Measurements from ENCODE around the gene KITLG.

KITLG gene

GRCh38 chr12:88595697-88596096, 15.4 kb upstream of the KITLG start:
- no peak for DNase-seq (ENCODE audit: extremely low spot score)
- ChIA-PET CTCF (interaction anchor here (1.2 kb wide), 1 partner anchor 17 kb away, joined by 3 read pairs; no protein-coding TSS in a partner anchor), POLR2A (no interaction called here)
- TF ChIP-seq ZNF384 (IDR thresholded peaks at IDR 0.05), result no peak
- no peak for TF ChIP-seq TARDBP (IDR thresholded peaks at IDR 0.05)
- TF ChIP-seq L3MBTL2 (conservative IDR thresholded peaks at IDR 0.05), result no peak

- no peak for TF ChIP-seq ZNF384 (IDR thresholded peaks at IDR 0.05)
- TF ChIP-seq NFRKB (IDR thresholded peaks at IDR 0.05), result no peak
- TF ChIP-seq ARNT (IDR thresholded peaks at IDR 0.05), result no peak
- TF ChIP-seq FOXA1 (IDR thresholded peaks at IDR 0.05), result no peak
- no peak for TF ChIP-seq SP1 (IDR thresholded peaks at IDR 0.05)
- no peak for TF ChIP-seq FOXM1 (IDR thresholded peaks at IDR 0.05; ENCODE audit: borderline replicate concordance)
- TF ChIP-seq SUZ12 (IDR thresholded peaks at IDR 0.05), result no peak
- TF ChIP-seq TARDBP (IDR thresholded peaks at IDR 0.05), result no peak
- no peak for TF ChIP-seq LEF1 (IDR thresholded peaks at IDR 0.05; ENCODE audit: borderline replicate concordance)
- no peak for TF ChIP-seq HDGF (IDR thresholded peaks at IDR 0.05; ENCODE audit: borderline replicate concordance)
- TF ChIP-seq PKNOX1 (IDR thresholded peaks at IDR 0.05), result no peak
- CTCF ChIA-PET, result no interaction called here
- POLR2A ChIA-PET, result no interaction called here
- no peak for DNase-seq (ENCODE audit: extremely low spot score)
Observed at GRCh38 chr12:88594780-88595179, 14.5 kb upstream of the KITLG start.

GRCh38 chr12:88591343-88591742, 11.1 kb upstream of the KITLG start:
- DNase-seq (ENCODE audit: extremely low spot score), result no peak
- CTCF ChIA-PET, result no interaction called here
- POLR2A ChIA-PET, result no interaction called here
- TF ChIP-seq ARNT (IDR thresholded peaks at IDR 0.05), result no peak

- no peak for DNase-seq (ENCODE audit: extremely low spot score)
- ChIA-PET CTCF (no interaction called here), POLR2A (interaction anchor here (1.5 kb wide), 1 partner anchor 11 kb away, joined by 4 read pairs; the partner anchor contains the start of gene KITLG)
- TF ChIP-seq SP1 (IDR thresholded peaks at IDR 0.05), result no peak
- no peak for TF ChIP-seq CTBP1 (IDR thresholded peaks at IDR 0.05; ENCODE audit: borderline replicate concordance)
- TF ChIP-seq FOXM1 (IDR thresholded peaks at IDR 0.05; ENCODE audit: borderline replicate concordance), result no peak
- TF ChIP-seq FOXK2 (IDR thresholded peaks at IDR 0.05), result no peak
- TF ChIP-seq ZNF384 (IDR thresholded peaks at IDR 0.05), result no peak
Observed at GRCh38 chr12:88590851-88591250, 10.6 kb upstream of the KITLG start.

GRCh38 chr12:88585077-88585476, 4.8 kb upstream of the KITLG start:
- TF ChIP-seq PKNOX1 (IDR thresholded peaks at IDR 0.05), result peak; percentile 62
- TF ChIP-seq TARDBP (IDR thresholded peaks at IDR 0.05), result no peak
- POLR2A ChIA-PET, result no interaction called here
- CTCF ChIA-PET, result no interaction called here
- no peak for DNase-seq (ENCODE audit: extremely low spot score)

- CTCF ChIA-PET, result interaction anchor here (0.6 to 0.8 kb wide), 3 partner anchors 17 to 29 kb away, joined by 3 read pairs; no protein-coding TSS in a partner anchor
- POLR2A ChIA-PET, result interaction anchor here (0.9 to 2.1 kb wide), 10 partner anchors 9 to 437 kb away, joined by 3 to 9 read pairs (median 4); partner anchors contain the start of genes CEP290 and TMTC3
- TF ChIP-seq PKNOX1 (IDR thresholded peaks at IDR 0.05), result no peak
- TF ChIP-seq L3MBTL2 (conservative IDR thresholded peaks at IDR 0.05), result peak; percentile 52; the same call in 1 of the 2 replicates
- no peak for TF ChIP-seq SUZ12 (IDR thresholded peaks at IDR 0.05)
- TF ChIP-seq LEF1 (IDR thresholded peaks at IDR 0.05; ENCODE audit: borderline replicate concordance), result no peak
- no peak for TF ChIP-seq NFRKB (IDR thresholded peaks at IDR 0.05)
- no peak for TF ChIP-seq ARNT (IDR thresholded peaks at IDR 0.05)
- no peak for TF ChIP-seq CTBP1 (IDR thresholded peaks at IDR 0.05; ENCODE audit: borderline replicate concordance)
- TF ChIP-seq BHLHE40 (IDR thresholded peaks at IDR 0.05; ENCODE audit: borderline replicate concordance), result no peak
Observed at GRCh38 chr12:88579601-88580050, 645 bp downstream of the KITLG start.

GRCh38 chr12:88579161-88579517, 1.1 kb downstream of the KITLG start:
- CTCF ChIA-PET, result interaction anchor here (0.6 to 0.8 kb wide), 2 partner anchors 17 to 18 kb away, joined by 3 read pairs; no protein-coding TSS in a partner anchor
- peak; percentile 50 for DNase-seq (ENCODE audit: extremely low spot score)
- POLR2A ChIA-PET, result interaction anchor here (1.0 to 1.7 kb wide), 5 partner anchors 15 to 437 kb away, joined by 3 to 5 read pairs (median 3); partner anchors contain the start of genes CEP290 and TMTC3
- TF ChIP-seq NFRKB (IDR thresholded peaks at IDR 0.05), result no peak
- TF ChIP-seq BHLHE40 (IDR thresholded peaks at IDR 0.05; ENCODE audit: borderline replicate concordance), result no peak
- no peak for TF ChIP-seq ZNF384 (IDR thresholded peaks at IDR 0.05)
- TF ChIP-seq SP1 (IDR thresholded peaks at IDR 0.05), result no peak
- no peak for TF ChIP-seq SUZ12 (IDR thresholded peaks at IDR 0.05)
- no peak for TF ChIP-seq PKNOX1 (IDR thresholded peaks at IDR 0.05)
- TF ChIP-seq FOXK2 (IDR thresholded peaks at IDR 0.05), result no peak
- TF ChIP-seq FOXA1 (IDR thresholded peaks at IDR 0.05), result no peak
- TF ChIP-seq ARNT (IDR thresholded peaks at IDR 0.05), result no peak
- no peak for TF ChIP-seq FOXM1 (IDR thresholded peaks at IDR 0.05; ENCODE audit: borderline replicate concordance)
- TF ChIP-seq LEF1 (IDR thresholded peaks at IDR 0.05; ENCODE audit: borderline replicate concordance), result no peak
- no peak for TF ChIP-seq TARDBP (IDR thresholded peaks at IDR 0.05)
- no peak for TF ChIP-seq CTBP1 (IDR thresholded peaks at IDR 0.05; ENCODE audit: borderline replicate concordance)
- no peak for TF ChIP-seq L3MBTL2 (conservative IDR thresholded peaks at IDR 0.05)
- no peak for TF ChIP-seq HDGF (IDR thresholded peaks at IDR 0.05; ENCODE audit: borderline replicate concordance)
- TF ChIP-seq ELF4 (IDR thresholded peaks at IDR 0.05), result no peak

More at GRCh38 chr12:88579601-88580050, 645 bp downstream of the KITLG start:
- peak; percentile 26 for DNase-seq (ENCODE audit: extremely low spot score)

All from HEK293T (cell line).